ENCODE data around the gene MMP15. TPM values are rescaled to one million over a fixed set of nuclear protein-coding genes. Genes with fewer than 3 reads are reported as not detected.

The MMP15 gene
- total RNA-seq, 4 donors from 2014 or later, result 36.5 to 105 (median 80.5) TPM

DNA sequence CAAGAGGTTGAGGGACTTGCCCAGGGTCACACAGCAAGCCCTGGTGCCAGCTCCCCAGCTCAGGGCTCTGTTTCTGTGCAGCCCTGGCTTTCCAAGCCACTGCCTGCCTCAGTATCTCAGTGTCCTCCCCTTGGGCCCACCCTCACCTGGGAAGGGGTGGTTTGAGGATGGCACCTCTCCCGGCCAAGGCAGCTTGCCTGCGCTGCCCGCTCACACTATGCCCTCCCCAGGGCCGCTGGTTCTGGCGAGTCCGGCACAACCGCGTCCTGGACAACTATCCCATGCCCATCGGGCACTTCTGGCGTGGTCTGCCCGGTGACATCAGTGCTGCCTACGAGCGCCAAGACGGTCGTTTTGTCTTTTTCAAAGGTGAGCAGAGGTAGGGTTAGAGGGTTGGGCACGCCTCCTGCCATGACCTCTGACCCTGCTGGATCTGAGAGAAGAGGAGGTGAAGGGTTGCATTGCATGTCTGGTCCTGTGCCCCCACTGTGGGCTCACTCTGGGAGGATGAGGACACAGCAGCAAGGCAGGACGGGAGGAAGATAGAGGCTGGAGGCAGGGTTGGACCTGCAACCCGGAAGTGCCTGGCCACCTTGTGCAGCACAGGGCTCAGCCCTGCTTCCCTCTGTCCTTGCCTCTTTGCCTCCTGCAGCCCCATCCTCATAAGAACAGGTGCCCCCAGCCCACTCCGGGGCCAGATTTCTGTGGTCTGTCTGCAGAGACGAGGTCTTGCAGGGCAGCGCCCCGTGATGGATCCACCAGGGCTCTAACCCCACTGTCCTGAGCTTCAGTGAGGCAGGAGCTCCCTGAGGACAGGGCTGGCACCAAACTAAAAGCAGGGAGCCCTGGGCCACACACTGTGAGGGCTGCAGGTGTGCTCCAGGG is 16.7 kb downstream of the MMP15 start:
- Histone ChIP-seq H3K36me3 (peaks cover 36 to 71% of the 10 kb centered on the region in 2 donors), H3K27ac (no peak overlapping the region)
- intact Hi-C loops (cut with DNase I), result no loop called here

DNA sequence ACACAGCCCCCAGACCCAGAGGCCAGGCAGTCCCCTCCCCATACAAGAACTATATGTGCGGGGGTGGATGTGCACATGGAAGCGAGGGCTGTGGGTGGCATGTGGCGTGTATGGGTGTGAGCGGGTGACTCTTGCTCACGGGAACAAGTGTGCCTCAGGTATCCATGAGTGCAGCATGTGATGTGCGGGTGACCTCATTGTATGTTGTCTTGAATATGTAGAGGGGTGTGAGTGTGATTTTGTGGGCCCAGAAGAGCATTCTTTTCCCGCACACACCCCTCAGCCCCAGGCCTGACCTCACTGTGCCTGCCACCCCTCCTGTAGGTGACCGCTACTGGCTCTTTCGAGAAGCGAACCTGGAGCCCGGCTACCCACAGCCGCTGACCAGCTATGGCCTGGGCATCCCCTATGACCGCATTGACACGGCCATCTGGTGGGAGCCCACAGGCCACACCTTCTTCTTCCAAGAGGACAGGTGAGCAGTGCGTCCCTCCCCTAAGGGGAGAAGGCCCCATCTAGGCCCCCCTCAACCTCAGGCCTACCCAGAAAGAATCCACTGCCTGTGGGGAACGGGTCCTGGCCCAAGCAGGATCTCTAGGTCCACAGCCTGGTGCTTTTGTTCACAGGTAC is 17.4 kb downstream of the MMP15 start:
- TF ChIP-seq POLR2A (IDR thresholded peaks at IDR 0.05), result no peak
- TF ChIP-seq, protein P1, sequence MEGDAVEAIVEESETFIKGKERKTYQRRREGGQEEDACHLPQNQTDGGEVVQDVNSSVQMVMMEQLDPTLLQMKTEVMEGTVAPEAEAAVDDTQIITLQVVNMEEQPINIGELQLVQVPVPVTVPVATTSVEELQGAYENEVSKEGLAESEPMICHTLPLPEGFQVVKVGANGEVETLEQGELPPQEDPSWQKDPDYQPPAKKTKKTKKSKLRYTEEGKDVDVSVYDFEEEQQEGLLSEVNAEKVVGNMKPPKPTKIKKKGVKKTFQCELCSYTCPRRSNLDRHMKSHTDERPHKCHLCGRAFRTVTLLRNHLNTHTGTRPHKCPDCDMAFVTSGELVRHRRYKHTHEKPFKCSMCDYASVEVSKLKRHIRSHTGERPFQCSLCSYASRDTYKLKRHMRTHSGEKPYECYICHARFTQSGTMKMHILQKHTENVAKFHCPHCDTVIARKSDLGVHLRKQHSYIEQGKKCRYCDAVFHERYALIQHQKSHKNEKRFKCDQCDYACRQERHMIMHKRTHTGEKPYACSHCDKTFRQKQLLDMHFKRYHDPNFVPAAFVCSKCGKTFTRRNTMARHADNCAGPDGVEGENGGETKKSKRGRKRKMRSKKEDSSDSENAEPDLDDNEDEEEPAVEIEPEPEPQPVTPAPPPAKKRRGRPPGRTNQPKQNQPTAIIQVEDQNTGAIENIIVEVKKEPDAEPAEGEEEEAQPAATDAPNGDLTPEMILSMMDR (IDR thresholded peaks at IDR 0.05), result no peak
- intact Hi-C loops (cut with DNase I), result no loop called here
- no peaks in the 10 kb centered on the region for H3K9me3 ChIP-seq
- no peak for DNase-seq
- peaks cover 36 to 69% of the 10 kb centered on the region in 2 donors for H3K36me3 ChIP-seq
- WGBS, 2 donors, result 94 to 98% methylated on average over 15 of the region's 16 CpGs
- H3K4me1 ChIP-seq, result peaks cover 28 to 32% of the 10 kb centered on the region in 2 donors
- H3K27me3 ChIP-seq, result no peaks in the 10 kb centered on the region
- H3K27ac ChIP-seq, result peak overlapping the region in 1 of 3 donors; percentile 93
- H3K4me3 ChIP-seq (replicated peaks in 1 of 3), result no peak overlapping the region

More for the DNA sequence above, 16.7 kb downstream of the MMP15 start:
- H3K9me3 ChIP-seq, result no peaks in the 10 kb centered on the region
- no peaks in the 10 kb centered on the region for H3K27me3 ChIP-seq
- H3K4me3 ChIP-seq (replicated peaks in 1 of 3), result no peak overlapping the region
- no peak for TF ChIP-seq POLR2A (IDR thresholded peaks at IDR 0.05)
- TF ChIP-seq, protein P1 (IDR thresholded peaks at IDR 0.05), result no peak
- 95 to 97% methylated on average over 18 to 20 of the region's 22 CpGs for WGBS, 2 donors
- DNase-seq, result no peak
- H3K4me1 ChIP-seq, result peaks cover 20 to 24% of the 10 kb centered on the region in 2 donors

DNA sequence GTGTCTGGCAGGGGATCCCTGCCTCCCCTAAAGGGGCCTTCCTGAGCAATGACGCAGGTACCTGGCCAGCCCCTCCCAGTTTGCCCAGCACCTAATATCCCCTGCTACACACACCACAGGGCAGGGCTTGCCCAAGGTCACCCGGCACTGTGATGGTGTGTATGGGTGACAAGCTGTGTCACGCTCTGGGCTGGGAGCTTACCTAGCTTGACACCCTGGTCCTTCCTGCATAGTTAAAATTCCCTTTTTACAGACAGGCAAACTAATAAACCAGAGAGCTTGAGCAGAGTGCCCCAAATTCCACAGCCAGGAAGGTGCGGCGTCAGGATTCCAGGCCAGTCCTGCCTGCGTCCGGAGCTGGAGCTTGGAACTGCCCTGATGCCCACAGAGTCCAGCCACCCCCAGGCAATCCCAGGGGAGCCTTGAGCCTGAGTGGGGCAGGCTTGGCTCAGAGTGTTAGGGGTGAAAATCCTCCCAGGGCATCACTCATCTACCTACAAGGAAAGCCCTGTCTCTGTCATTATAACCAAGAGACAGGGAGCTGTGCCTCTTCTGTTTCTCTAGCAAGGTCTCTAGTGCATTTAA is 18.1 kb downstream of the MMP15 start:
- WGBS, 2 donors, result 88 to 94% methylated on average over 6 to 7 of the region's 7 CpGs
- Histone ChIP-seq H3K4me1 (peaks cover 34 to 39% of the 10 kb centered on the region in 2 donors), H3K36me3 (peaks cover 36 to 64% of the 10 kb centered on the region in 2 donors), H3K4me3 (replicated peaks in 1 of 3) (no peak overlapping the region), H3K27ac (peak overlapping the region in 1 of 3 donors; percentile 93), H3K27me3 (no peaks in the 10 kb centered on the region), H3K9me3 (no peaks in the 10 kb centered on the region)
- DNase-seq, result no peak
- no peak for TF ChIP-seq POLR2A (IDR thresholded peaks at IDR 0.05)
- TF ChIP-seq, protein P1 (IDR thresholded peaks at IDR 0.05), result no peak
- intact Hi-C loops (cut with DNase I), result no loop called here

DNA sequence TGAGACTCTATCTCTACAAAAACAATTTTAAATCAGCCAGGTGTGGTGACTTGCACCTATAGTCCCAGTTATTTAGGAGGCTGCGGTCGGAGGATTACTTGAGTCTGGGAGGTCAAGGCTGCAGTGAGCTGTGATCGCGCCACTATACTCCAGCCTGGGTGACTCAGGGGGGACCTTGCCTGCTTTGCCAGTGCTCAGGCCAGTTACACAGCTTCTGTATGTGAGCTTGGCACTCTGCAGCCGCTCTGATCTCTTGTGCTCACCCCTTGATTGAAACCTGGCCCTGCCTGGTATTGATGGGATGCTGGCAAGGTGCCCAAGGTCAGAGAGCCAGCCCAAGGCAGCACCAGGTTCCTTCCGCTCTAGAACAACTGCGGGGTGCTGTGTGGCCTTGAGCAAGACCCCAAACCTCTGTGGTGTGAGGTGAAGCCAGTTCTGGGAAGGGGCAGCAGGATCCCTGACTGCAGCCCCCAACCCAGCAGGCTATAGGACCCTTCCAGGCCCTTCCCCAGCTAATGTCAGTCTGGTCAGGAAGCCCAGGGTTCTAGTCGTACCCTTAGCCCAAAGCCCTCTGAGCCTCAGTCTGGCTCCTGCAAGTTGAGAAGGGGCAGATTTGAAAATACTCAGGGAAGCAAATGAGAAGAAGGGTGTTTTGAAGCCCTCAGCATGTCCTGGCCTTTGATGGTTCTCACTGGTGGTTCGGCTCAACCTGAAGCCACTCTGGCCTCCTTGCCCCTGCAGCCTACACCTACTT is 18.9 kb downstream of the MMP15 start:
- Histone ChIP-seq H3K27ac (peak overlapping the region in 1 of 3 donors; percentile 93), H3K4me1 (peaks cover 42 to 44% of the 10 kb centered on the region in 2 donors), H3K4me3 (replicated peaks in 1 of 3) (no peak overlapping the region), H3K9me3 (no peaks in the 10 kb centered on the region), H3K36me3 (peaks cover 35 to 57% of the 10 kb centered on the region in 2 donors), H3K27me3 (no peaks in the 10 kb centered on the region)
- TF ChIP-seq, protein P1 (IDR thresholded peaks at IDR 0.05), result no peak
- TF ChIP-seq POLR2A (IDR thresholded peaks at IDR 0.05), result no peak
- intact Hi-C loops (cut with DNase I), result no loop called here
- WGBS, 2 donors, result 93 to 95% methylated on average over 6 to 7 of the region's 9 CpGs
- DNase-seq, result no peak
